Tibial artery (tissue), 4 donors: ENCODE results near the gene EPHA6.

ENCODE experiments used
- DNase-seq, 2 donors: peaks; one replicate each; pipeline ENCODE4 v3.0.0-alpha.2; 2019
- H3K27ac ChIP-seq, 2 donors: fragments of 200-600 bp; sonication (generic) in 1 of 2; 1 replicate in 1 of 2; 2 replicates in 1 of 2; pipeline ENCODE4 v1.5.1; 2018 to 2019; ENCODE audit warnings: mild to moderate bottlenecking in 1 of 2
- H3K27me3 ChIP-seq, 2 donors: fragments of 200-600 bp; sonication (generic) in 1 of 2; one replicate each; pipeline versions ENCODE4 v1.5.1 to v1.6.0; 2016 to 2019
- H3K36me3 ChIP-seq, 3 donors: fragments of 200-600 bp; sonication (generic) in 2 of 3; one replicate each; pipeline ENCODE4 v1.5.1; 2016 to 2019; ENCODE audit warnings: mild to moderate bottlenecking in 2 of 3
- H3K4me1 ChIP-seq, 4 donors: fragments of 200-600 bp; sonication (generic) in 2 of 4; 1 replicate in 3 of 4; 2 replicates in 1 of 4; pipeline ENCODE4 v1.5.1; 2016 to 2019
- H3K4me3 ChIP-seq, 2 donors: fragments of 200-600 bp; sonication (generic) in 1 of 2; 1 replicate in 1 of 2; 2 replicates in 1 of 2; pipeline ENCODE4 v1.5.1; 2018 to 2019; ENCODE audit warnings: mild to moderate bottlenecking in 2 of 2
- H3K9me3 ChIP-seq, 3 donors: fragments of 200-600 bp; sonication (generic) in 1 of 3; one replicate each; pipeline ENCODE4 v1.5.1; 2016 to 2019
- CTCF ChIP-seq, 2 experiments: fragments of 200-600 bp in 1 of 2; fragments of 450-650 bp in 1 of 2; IDR thresholded peaks; one replicate each; pipeline ENCODE4 v1.5.1; 2017 to 2019; ENCODE audit warnings: antibody characterized with exemption in 2 of 2, mild to moderate bottlenecking in 1 of 2, moderate library complexity in 1 of 2
- intact Hi-C: fragments of 100-400 bp; cut with DNase I; formaldehyde crosslinking; loops from one replicate; pipeline ENCODE4 v1.15.0; 2023; ENCODE audit warnings: low total_unique reads

The EPHA6 gene

GRCh38 chr3:97736928-97737327, 922.5 kb downstream of the EPHA6 start:
- Histone ChIP-seq H3K9me3 (no peaks in the 10 kb centered on the region), H3K36me3 (no peaks in the 10 kb centered on the region), H3K27me3 (no peaks in the 10 kb centered on the region), H3K4me3 (no peak overlapping the region), H3K27ac (no peak overlapping the region), H3K4me1 (no peaks in the 10 kb centered on the region)
- DNase-seq, result no peak
- TF ChIP-seq CTCF (IDR thresholded peaks at IDR 0.05), result no peak
- intact Hi-C loops, result no loop called here

DNA sequence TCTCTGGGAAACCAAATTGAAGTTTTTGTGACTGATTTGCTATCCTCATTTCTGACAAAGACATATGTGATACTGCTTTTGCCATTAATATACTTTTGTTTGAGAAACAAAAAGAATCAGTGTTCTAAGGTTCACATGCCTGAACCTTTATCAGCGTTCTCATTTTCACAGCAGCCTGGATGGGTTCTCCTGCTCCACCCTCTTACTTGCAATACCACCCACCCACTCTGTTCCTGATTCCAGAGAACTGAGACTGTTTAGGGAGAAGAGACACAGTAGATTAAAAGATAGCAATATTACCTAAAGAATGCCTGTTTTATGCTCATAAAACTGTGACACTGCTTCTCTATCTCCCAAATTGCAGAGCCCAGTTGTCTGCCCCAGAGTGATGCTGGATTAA, 924.4 kb downstream of the EPHA6 start:
- DNase-seq, result no peak
- no peaks in the 10 kb centered on the region for H3K36me3 ChIP-seq
- no peak overlapping the region for H3K27ac ChIP-seq
- no peaks in the 10 kb centered on the region for H3K9me3 ChIP-seq
- no peaks in the 10 kb centered on the region for H3K4me1 ChIP-seq
- intact Hi-C loops, result no loop called here
- H3K27me3 ChIP-seq, result no peaks in the 10 kb centered on the region
- H3K4me3 ChIP-seq, result no peak overlapping the region
- no peak for TF ChIP-seq CTCF (IDR thresholded peaks at IDR 0.05)

GRCh38 chr3:97742036-97742435, 927.6 kb downstream of the EPHA6 start:
- no peaks in the 10 kb centered on the region for H3K27me3 ChIP-seq
- intact Hi-C loops, result no loop called here
- no peaks in the 10 kb centered on the region for H3K36me3 ChIP-seq
- H3K4me3 ChIP-seq, result no peak overlapping the region
- DNase-seq, result no peak
- H3K9me3 ChIP-seq, result no peaks in the 10 kb centered on the region
- H3K4me1 ChIP-seq, result no peaks in the 10 kb centered on the region
- H3K27ac ChIP-seq, result no peak overlapping the region
- TF ChIP-seq CTCF (IDR thresholded peaks at IDR 0.05), result no peak

DNA sequence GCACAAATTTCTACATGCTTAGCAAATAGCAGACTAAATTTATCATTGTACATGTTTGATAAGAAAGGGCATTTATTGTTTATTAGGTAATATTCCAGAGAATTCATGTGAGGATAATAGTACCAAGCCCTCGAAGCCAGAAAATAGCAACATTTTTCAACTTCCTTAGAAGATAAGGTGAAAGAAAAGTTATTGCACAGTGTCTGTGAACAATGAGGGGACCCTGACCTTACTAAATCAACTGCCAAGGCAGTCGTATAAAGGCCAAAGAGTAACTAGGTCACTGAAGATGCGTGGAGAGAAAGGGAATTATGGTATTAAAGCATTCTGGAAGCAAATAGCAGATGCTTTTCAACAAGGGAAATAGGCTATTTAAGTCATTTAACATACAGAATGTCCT, 929.9 kb downstream of the EPHA6 start:
- no peaks in the 10 kb centered on the region for H3K9me3 ChIP-seq
- no peak for TF ChIP-seq CTCF (IDR thresholded peaks at IDR 0.05)
- intact Hi-C loops, result no loop called here
- no peak overlapping the region for H3K27ac ChIP-seq
- H3K4me1 ChIP-seq, result no peaks in the 10 kb centered on the region
- no peaks in the 10 kb centered on the region for H3K27me3 ChIP-seq
- no peak for DNase-seq
- no peak overlapping the region for H3K4me3 ChIP-seq
- no peaks in the 10 kb centered on the region for H3K36me3 ChIP-seq

- no peaks in the 10 kb centered on the region for H3K36me3 ChIP-seq
- peaks cover 0 to 21% (median 8%) of the 10 kb centered on the region in 4 donors for H3K4me1 ChIP-seq
- no peak for TF ChIP-seq CTCF (IDR thresholded peaks at IDR 0.05)
- peak overlapping the region; percentile 71 to 72 for H3K4me3 ChIP-seq
- H3K9me3 ChIP-seq, result no peaks in the 10 kb centered on the region
- no peaks in the 10 kb centered on the region for H3K27me3 ChIP-seq
- intact Hi-C loops, result no loop called here
- peak overlapping the region; percentile 50 to 70 for H3K27ac ChIP-seq
- DNase-seq, result no peak
Observed at GRCh38 chr3:97763586-97764406, 949.4 kb downstream of the EPHA6 start.
